GM11168 (cell line): ENCODE measurements around the gene ALG12.

Source experiments
- in situ Hi-C: fragments of 300-500 bp; cut with MboI; formaldehyde crosslinking; loops from one replicate; pipeline ENCODE4 v1.12.0; 2022; ENCODE audit warnings: low sequenced_read_pairs; ENCODE audit not compliant: unreplicated experiment

The ALG12 gene

GRCh38 chr22:49933236-49934159, 15.3 kb upstream of the ALG12 start:
- in situ Hi-C loops = loop anchor here (5.0 kb wide), 1 partner anchor 94 kb away; no protein-coding TSS in a partner anchor

DNA sequence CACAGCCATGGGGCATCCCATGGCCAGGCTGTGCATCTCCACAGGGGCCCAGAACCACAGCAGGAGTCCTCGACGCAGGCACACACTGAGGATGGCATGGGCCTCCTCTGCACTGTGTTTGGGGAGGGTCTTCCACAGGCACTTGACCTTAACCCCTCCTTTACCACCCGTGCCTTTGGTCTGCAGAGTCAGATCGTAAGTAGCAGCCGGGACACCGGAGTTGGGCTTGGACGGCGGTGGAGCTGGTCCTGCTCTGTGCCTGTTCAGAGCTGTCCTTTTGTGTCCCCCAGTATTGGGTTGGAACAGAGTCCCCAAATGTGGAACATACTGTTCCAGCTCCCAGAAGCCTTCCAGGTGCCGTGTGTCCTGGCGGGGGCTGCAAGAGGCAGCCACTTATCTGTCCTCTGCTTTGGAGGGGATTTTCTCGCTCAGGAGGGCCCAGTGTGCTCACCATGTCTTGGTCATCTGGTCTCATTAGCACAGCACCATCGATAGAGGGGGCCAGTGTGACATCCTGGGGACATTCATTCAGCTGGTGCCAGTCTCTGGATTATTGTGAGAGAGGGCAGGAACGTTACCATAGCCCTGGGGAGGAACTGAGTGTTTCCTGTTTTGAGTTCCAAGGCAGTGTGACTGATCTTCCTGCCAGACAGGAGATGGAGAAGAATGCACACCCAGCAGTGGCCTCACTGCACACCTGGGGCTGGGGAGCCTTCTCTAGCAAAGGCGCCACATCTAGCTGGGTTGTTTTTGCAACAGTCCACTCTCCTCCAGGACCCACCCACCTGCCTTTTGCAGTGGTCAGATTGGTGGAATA, 12.6 kb upstream of the ALG12 start:
- in situ Hi-C loops = loop anchor here (5.0 kb wide), 1 partner anchor 96 kb away; no protein-coding TSS in a partner anchor

- in situ Hi-C loops = loop anchor here (5.0 kb wide), 1 partner anchor 97 kb away; no protein-coding TSS in a partner anchor
These were observed 11.8 kb upstream of the ALG12 start for GRCh38 chr22:49929994-49930575.

GRCh38 chr22:49929211-49929979, 11.2 kb upstream of the ALG12 start:
- in situ Hi-C loops = no loop called here

GRCh38 chr22:49928555-49929210, 10.4 kb upstream of the ALG12 start:
- in situ Hi-C loops = no loop called here

- in situ Hi-C loops = no loop called here
These were observed 9.9 kb upstream of the ALG12 start for GRCh38 chr22:49928185-49928495.

DNA sequence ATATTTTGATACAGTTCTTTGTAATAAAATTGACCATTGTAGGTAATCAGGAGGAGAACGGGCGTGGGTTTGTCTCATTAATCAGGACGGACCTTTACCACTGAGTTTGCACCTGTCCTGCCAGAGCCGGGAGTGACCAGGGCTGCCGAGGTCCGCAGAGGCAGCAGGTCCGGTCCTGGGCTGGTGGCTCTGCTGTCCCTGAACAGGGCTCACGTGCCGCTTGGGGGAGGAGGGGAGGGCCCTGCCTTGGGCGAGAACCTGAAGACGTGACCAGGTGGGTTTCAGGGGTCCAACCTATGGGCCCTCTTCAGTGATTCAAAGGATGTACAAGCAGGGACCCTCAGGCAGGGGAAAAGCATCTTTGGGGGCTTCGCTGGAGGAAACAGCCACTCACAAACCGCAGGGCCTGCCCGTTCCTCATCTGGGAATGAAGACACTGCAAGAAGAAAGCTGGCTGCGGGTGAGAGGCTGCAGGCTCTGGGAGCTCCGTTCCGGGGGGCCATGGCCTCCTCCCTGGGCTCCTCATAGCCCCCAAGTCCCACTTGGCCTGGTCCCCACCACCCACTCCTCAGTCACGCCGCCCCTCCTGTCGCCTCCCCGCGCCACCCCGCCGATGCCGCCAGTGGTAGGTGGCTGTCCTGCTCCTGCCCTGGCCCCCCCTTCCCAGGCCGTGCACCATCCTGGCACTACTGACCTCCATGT, 9.4 kb upstream of the ALG12 start:
- in situ Hi-C loops = no loop called here

- in situ Hi-C loops = no loop called here
These were observed 8.7 kb upstream of the ALG12 start for GRCh38 chr22:49926916-49927315.

DNA sequence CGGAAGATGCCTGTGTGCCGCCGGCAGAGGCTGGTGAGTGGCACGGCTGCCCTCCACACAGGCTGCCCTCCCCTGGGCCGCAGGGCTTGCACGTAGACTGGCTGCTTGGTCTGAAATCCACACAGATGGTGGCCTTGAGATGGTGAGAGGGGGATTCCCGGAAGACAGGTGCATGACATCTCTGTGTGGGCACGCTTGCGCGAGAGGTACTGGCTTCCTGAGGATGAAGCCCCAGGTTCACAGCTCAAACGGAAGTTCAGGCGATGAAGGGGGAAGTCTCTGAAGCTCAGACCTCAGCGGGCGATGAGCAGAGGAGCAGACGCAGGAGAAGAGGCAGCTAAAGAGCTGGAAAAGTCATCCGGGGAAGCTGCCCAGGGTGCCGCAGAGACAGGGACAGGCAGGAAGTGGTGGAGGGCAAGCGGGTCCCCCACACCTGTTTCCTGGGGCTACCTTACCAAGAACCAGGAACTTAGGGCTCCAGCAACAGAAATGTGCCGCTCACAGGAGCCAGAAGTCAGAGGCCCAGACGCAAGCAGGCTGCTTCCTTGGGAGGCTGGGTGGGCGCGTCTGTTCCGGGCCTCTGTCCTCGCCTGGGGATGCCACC, 7.4 kb upstream of the ALG12 start:
- in situ Hi-C loops = no loop called here

DNA sequence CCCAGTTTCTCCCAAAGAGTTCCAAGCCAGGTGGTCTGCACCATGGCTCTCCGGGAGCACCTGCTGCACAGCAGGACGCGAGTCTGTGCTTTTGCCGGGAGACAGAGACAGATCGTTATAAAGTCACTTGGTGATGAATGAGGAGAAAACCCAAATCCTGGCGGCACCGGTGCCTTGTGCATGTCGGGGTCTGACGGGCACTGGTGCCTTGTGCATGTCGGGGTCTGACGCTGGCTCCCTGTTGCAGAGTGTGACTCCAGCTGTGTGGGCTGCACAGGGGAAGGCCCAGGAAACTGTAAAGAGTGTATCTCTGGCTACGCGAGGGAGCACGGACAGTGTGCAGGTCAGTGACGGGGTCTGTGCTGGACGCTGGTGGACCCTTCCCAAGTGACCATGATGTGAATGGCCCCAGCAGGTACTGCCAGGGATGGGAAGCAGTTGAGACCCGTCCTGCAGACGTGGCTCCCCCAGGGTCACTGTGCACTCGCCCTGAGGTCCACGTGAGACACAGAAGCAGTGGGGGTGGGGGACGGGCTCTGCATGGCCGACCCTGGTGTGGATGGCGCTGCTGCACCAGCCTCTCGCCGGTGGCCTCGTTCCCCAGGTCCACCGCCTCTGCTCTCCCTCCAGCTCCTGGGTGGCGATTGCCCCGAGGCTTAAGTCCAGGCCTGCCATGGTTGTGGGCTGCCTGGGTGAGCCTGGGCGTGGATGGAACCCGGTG, 6.0 kb upstream of the ALG12 start:
- in situ Hi-C loops = no loop called here

GRCh38 chr22:49923445-49923844, 5.2 kb upstream of the ALG12 start:
- in situ Hi-C loops = no loop called here

DNA sequence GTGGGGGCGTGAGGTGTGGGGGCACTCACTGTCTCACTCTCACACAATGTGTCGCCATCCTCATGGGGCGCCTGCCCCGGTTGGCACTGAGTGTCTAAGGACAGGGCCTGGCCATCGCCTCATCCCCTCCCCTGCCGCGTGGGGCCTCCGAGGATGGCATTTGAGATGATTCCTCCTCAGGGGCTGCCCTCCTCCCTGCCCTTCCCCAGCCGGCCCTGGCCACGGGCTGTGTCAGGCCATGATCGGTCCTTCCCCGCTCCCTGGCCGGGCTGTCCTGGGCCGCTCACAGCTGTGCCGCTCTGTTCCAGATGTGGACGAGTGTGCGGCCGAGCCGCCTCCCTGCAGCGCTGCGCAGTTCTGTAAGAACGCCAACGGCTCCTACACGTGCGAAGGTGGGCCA, 4.7 kb upstream of the ALG12 start:
- in situ Hi-C loops = no loop called here

- in situ Hi-C loops = no loop called here
These were observed 4.2 kb upstream of the ALG12 start for GRCh38 chr22:49922484-49922883.

GRCh38 chr22:49921508-49922278, 3.5 kb upstream of the ALG12 start:
- in situ Hi-C loops = no loop called here

DNA sequence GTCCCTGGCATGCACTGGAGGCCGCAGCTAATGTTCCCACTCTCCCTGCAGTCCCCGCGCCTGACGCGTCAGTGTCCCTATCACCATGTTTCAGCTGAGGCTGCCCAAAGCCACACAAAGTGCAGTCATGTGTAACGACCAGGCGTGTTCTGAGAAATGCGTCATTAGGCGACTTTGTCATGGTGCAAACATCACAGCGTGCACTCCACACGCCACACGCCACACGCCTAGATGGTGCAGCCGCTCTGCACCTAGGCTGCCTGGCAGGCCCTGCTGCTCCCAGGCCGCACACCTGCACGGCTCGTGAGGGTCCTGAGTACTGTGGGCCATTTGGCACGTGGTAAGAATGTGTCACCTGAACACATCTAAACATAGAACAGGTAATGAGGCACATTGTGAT, 2.6 kb upstream of the ALG12 start:
- in situ Hi-C loops = no loop called here

DNA sequence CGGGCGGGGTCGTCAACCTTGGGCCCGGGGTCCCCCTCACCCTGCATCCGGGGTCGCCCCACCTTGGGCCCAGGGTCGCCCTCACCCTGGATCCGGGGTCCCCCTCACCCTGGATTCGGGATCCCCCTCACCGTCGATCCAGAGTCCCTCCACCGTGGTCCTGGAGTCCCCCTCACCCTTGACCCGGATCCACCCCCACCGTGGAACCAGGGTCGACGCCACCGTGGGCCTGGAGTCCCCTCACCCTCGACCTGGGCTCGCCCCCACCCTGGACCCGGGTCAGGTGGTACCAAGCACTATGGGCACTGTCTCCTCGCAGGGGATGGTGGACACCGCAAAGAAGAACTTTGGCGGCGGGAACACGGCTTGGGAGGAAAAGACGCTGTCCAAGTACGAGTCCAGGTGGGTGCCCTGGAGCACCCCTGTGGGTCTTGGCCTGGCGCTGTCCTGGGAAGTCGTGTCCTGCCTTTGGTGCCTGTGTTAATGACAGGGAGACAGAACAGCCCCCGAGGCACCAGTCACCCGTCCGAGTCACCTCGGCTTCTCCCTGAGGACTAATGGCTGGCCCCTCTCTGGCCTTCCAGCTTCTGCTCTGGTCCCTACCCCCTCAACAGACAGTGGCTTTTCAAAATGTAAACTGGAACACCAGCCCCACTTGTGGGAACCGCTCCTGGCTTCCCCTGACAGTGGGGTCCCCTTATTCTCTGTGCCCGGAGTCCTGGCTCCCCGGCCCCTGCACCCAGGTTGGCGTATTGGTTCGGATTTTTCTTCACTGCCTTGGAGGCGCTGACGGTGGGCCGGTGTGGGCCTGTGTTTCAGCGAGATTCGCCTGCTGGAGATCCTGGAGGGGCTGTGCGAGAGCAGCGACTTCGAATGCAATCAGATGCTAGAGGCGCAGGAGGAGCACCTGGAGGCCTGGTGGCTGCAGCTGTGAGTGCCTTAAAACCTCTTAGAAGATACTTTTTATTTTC, 958 bp upstream of the ALG12 start:
- in situ Hi-C loops = no loop called here
